Measurements from ENCODE around the gene NUDT16L1. TPM values are rescaled to one million over a fixed set of nuclear protein-coding genes. Genes with fewer than 3 reads are reported as not detected.

The NUDT16L1 gene
- polyA plus RNA-seq, 1 donor (not counting 4 experiments of a cell fraction or from before 2014, with no cell fraction given) = 23.0 TPM

DNA sequence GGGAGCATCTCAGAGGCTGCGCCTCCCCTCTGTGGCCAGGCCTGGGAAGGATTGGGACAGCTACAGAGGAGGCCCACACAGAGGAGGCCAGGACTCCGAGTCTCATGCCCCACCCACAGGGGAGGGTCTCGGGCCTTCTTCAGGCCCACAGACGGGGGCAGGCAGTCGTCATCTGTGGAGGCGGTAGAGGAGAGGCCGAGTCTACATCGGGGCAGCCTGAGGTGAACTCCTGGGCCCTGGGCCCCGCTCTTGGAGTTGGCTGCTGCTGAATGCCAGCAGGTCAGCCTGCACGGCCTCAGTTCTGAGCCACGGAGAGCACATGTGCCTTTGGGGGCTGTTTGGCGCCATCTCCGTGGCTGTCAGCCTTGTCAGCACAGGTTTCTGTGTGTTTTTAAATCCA lies 8.1 kb upstream of the NUDT16L1 start:
- no peak overlapping the region for H2AFZ ChIP-seq (ENCODE audit: control insufficient read depth, low read length)
- dilution Hi-C loops (cut with MboI; ENCODE audit: extremely low pct_ligation_motif_present, low sequenced_read_pairs) = no loop called here
- H3K9ac ChIP-seq (ENCODE audit: control insufficient read depth, extremely low read depth, insufficient read depth, low read length) = no peak overlapping the region
- no peaks in the 10 kb centered on the region for H3K9me3 ChIP-seq (ENCODE audit: control insufficient read depth, low read depth, low read length)
- H3K27me3 ChIP-seq (ENCODE audit: control insufficient read depth, extremely low read depth, insufficient read depth, low read length) = no peaks in the 10 kb centered on the region
- DNase-seq (ENCODE audit: low read depth, low spot score) (no peak), FAIRE-seq (no peak)
- TF ChIP-seq EZH2 (IDR thresholded peaks at IDR 0.05; ENCODE audit: low read length) = no peak
- TF ChIP-seq, protein P1, sequence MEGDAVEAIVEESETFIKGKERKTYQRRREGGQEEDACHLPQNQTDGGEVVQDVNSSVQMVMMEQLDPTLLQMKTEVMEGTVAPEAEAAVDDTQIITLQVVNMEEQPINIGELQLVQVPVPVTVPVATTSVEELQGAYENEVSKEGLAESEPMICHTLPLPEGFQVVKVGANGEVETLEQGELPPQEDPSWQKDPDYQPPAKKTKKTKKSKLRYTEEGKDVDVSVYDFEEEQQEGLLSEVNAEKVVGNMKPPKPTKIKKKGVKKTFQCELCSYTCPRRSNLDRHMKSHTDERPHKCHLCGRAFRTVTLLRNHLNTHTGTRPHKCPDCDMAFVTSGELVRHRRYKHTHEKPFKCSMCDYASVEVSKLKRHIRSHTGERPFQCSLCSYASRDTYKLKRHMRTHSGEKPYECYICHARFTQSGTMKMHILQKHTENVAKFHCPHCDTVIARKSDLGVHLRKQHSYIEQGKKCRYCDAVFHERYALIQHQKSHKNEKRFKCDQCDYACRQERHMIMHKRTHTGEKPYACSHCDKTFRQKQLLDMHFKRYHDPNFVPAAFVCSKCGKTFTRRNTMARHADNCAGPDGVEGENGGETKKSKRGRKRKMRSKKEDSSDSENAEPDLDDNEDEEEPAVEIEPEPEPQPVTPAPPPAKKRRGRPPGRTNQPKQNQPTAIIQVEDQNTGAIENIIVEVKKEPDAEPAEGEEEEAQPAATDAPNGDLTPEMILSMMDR (optimal IDR thresholded peaks at IDR 0.05 in 1 of 3, IDR thresholded peaks at IDR 0.05 in 1 of 3, conservative IDR thresholded peaks at IDR 0.05 in 1 of 3; ENCODE audit: extremely low read depth in 1 of 3, insufficient read depth in 2 of 3, low read length in 3 of 3) = no peak
- H3K9me1 ChIP-seq (ENCODE audit: control insufficient read depth, extremely low read depth, insufficient read depth, low read length) = no peaks in the 10 kb centered on the region
- H3K36me3 ChIP-seq (ENCODE audit: control insufficient read depth in 2 of 2, extremely low read depth in 1 of 2, insufficient read depth in 2 of 2, low read length in 2 of 2) = peaks cover 12 to 35% of the 10 kb centered on the region in 2 experiments
- H4K20me1 ChIP-seq (ENCODE audit: control insufficient read depth, extremely low read depth, insufficient read depth, low read length) = no peaks in the 10 kb centered on the region
- H3K27ac ChIP-seq (ENCODE audit: control insufficient read depth, insufficient read depth, low read length) = no peak overlapping the region
- H3K4me1 ChIP-seq (ENCODE audit: control insufficient read depth, extremely low read depth, insufficient read depth, low read length) = peaks cover 15% of the 10 kb centered on the region
- H3K79me2 ChIP-seq (ENCODE audit: control insufficient read depth, insufficient read depth, low read length) = no peaks in the 10 kb centered on the region
- no peak overlapping the region for H3K4me2 ChIP-seq (ENCODE audit: control insufficient read depth, extremely low read depth, insufficient read depth, low read depth, low read length)
- H3K4me3 ChIP-seq (ENCODE audit: control insufficient read depth in 2 of 3, extremely low read depth in 1 of 3, insufficient read depth in 2 of 3, low read depth in 1 of 3, low read length in 3 of 3) = no peak overlapping the region

DNA sequence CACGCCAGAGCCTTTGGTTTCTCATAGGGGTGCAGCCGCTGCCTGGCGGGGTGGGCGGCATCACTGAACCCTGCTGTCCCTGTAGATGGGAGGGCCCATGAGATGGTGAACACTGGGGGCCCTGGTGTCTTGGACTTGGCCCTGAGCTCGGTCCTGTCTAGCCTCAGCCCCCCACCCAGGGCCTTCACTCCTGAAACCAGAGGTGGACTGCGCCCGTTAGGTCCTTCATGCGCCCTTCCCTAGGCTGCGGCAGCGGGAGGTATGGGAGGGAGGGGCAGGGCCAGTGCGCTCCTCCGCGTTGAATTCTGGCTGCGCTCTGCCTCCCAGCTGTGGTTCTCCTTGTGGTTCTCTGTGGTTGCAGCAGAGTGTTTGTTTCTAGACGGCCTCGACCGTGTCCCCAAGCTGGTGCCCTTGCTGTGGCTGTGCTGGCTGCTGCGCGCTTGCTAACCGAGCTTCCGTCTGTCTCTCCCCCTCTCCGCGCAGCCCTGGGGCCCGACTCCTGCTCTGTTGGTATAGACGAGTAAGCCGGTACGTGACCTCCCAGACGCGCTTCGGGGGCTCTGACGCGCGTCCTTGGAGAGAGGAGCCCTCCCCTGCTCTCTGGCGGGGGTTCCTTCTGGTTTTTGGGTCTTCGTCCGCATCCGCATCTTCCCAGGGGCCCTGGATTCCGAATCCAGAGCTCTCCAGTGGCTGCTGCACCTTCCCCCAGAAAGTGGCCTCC lies 7.4 kb upstream of the NUDT16L1 start:
- no peak overlapping the region for H3K4me2 ChIP-seq (ENCODE audit: control insufficient read depth, extremely low read depth, insufficient read depth, low read depth, low read length)
- no peaks in the 10 kb centered on the region for H3K27me3 ChIP-seq (ENCODE audit: control insufficient read depth, extremely low read depth, insufficient read depth, low read length)
- no peak overlapping the region for H3K27ac ChIP-seq (ENCODE audit: control insufficient read depth, insufficient read depth, low read length)
- H3K79me2 ChIP-seq (ENCODE audit: control insufficient read depth, insufficient read depth, low read length) = no peaks in the 10 kb centered on the region
- H3K4me1 ChIP-seq (ENCODE audit: control insufficient read depth, extremely low read depth, insufficient read depth, low read length) = peaks cover 9% of the 10 kb centered on the region
- DNase-seq (ENCODE audit: low read depth, low spot score) = no peak
- no peak overlapping the region for H3K4me3 ChIP-seq (ENCODE audit: control insufficient read depth in 2 of 3, extremely low read depth in 1 of 3, insufficient read depth in 2 of 3, low read depth in 1 of 3, low read length in 3 of 3)
- peaks cover 12 to 38% of the 10 kb centered on the region in 2 experiments for H3K36me3 ChIP-seq (ENCODE audit: control insufficient read depth in 2 of 2, extremely low read depth in 1 of 2, insufficient read depth in 2 of 2, low read length in 2 of 2)
- TF ChIP-seq, protein P1 (optimal IDR thresholded peaks at IDR 0.05 in 1 of 3, IDR thresholded peaks at IDR 0.05 in 1 of 3, conservative IDR thresholded peaks at IDR 0.05 in 1 of 3; ENCODE audit: extremely low read depth in 1 of 3, insufficient read depth in 2 of 3, low read length in 3 of 3) = no peak
- TF ChIP-seq EZH2 (IDR thresholded peaks at IDR 0.05; ENCODE audit: low read length) = no peak
- H3K9me3 ChIP-seq (ENCODE audit: control insufficient read depth, low read depth, low read length) = no peaks in the 10 kb centered on the region
- H3K9me1 ChIP-seq (ENCODE audit: control insufficient read depth, extremely low read depth, insufficient read depth, low read length) = no peaks in the 10 kb centered on the region
- no peaks in the 10 kb centered on the region for H4K20me1 ChIP-seq (ENCODE audit: control insufficient read depth, extremely low read depth, insufficient read depth, low read length)
- no peak overlapping the region for H2AFZ ChIP-seq (ENCODE audit: control insufficient read depth, low read length)
- dilution Hi-C loops (cut with MboI; ENCODE audit: extremely low pct_ligation_motif_present, low sequenced_read_pairs) = no loop called here
- FAIRE-seq = no peak
- no peak overlapping the region for H3K9ac ChIP-seq (ENCODE audit: control insufficient read depth, extremely low read depth, insufficient read depth, low read length)
